ENCODE measurements around the gene NAPB. TPM values are rescaled to one million over a fixed set of nuclear protein-coding genes. Genes with fewer than 3 reads are reported as not detected.
"Not testable (repeated sequence)": the region's sequence is repeated elsewhere in the genome, so short reads cannot be mapped to it uniquely, and the experiment has no call there.

Gene NAPB
- total RNA-seq, 6 experiments from 2014 or later = 3.2 to 5.8 (median 4.9) TPM

DNA sequence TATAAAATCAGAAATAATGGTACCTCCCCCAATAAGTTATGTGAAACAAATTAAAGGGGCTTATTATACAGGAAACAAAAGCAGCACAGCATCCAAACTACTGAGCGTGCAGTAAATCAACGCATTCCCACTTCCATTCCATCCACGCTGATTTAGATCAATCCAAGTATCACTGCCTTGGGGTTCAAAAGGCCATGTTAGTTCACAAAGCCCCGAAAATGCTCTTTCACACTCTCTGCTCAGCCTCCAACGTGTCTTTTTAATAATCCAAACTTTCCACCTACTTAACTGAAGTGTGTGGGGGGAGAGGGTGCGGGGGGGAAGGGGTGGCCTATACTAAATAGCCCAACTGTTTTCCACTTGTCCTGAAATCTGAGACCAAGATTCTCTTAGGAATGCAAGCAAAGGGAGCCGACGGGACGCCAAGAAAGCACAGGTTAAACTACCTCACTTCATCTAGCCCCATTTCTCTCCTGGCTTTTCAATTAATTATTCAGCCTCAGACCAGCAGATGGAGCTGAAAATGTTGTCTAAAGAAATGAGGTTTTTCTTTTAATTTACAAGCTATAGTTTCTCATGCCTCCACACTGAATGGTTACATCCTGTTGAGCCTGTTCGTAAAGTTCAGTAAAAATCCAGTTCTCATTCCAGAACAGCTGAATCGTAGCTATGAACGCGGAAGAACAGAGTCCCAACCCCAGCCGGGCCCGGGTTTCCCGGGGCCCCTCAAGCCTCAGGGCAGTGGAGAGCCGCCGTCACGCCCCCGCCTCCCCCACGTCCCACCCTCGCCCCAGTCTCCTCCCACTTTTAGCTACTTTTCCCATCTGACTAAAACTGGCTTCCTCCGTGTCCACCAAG is 71.7 kb downstream of the NAPB start:
- intact Hi-C loops (cut with DNase I) = loop anchor here in 1 of 2 donors (10.0 kb wide), 1 partner anchor 255 kb away; the partner anchor contains the start of gene CST9
- 5% methylated on average over 23 of the region's 23 CpGs for WGBS (ENCODE audit: insufficient coverage, low coverage, low lambda C conversion rate, missing lambda C conversion rate)
- DNase-seq = peak in 2 of 3 donors; percentile 79 to 84

DNA sequence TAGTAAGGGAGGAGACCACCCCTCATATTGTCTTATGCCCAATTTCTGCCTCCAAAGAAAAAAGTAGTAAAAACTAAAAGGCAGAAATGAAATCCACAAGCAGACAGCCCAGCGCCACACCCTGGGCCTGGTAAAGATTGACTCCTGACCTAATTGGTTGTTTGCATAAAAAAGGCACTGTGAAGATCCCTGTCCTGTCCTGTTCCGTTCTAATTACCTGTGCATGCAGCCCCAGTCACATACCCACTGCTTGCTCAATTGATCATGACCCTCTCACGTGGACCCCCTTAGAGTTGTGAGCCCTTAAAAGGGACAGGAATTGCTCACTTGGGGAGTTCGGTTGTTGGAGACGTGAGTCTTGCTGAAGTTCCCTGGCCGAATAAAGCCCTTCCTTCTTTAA is 72.8 kb downstream of the NAPB start:
- 63% methylated on average over 2 of the region's 6 CpGs for WGBS (ENCODE audit: insufficient coverage, low coverage, low lambda C conversion rate, missing lambda C conversion rate)
- H3K27ac ChIP-seq, H3K9me3 ChIP-seq, H3K36me3 ChIP-seq, H3K27me3 ChIP-seq, DNase-seq, ATAC-seq, H3K4me3 ChIP-seq: not testable (repeated sequence)
- peaks cover 0 to 16% (median 3%) of the 10 kb centered on the region in 4 donors for H3K4me1 ChIP-seq
- intact Hi-C loops (cut with DNase I) = loop anchor here in 1 of 2 donors (10.0 kb wide), 1 partner anchor 256 kb away; the partner anchor contains the start of gene CST9

More for the DNA sequence above, 71.7 kb downstream of the NAPB start:
- H3K27ac ChIP-seq = peak overlapping the region; percentile 95 to 98 (median 96)
- no peak for TF ChIP-seq POLR2A (IDR thresholded peaks at IDR 0.05)
- TF ChIP-seq, protein P1, sequence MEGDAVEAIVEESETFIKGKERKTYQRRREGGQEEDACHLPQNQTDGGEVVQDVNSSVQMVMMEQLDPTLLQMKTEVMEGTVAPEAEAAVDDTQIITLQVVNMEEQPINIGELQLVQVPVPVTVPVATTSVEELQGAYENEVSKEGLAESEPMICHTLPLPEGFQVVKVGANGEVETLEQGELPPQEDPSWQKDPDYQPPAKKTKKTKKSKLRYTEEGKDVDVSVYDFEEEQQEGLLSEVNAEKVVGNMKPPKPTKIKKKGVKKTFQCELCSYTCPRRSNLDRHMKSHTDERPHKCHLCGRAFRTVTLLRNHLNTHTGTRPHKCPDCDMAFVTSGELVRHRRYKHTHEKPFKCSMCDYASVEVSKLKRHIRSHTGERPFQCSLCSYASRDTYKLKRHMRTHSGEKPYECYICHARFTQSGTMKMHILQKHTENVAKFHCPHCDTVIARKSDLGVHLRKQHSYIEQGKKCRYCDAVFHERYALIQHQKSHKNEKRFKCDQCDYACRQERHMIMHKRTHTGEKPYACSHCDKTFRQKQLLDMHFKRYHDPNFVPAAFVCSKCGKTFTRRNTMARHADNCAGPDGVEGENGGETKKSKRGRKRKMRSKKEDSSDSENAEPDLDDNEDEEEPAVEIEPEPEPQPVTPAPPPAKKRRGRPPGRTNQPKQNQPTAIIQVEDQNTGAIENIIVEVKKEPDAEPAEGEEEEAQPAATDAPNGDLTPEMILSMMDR (IDR thresholded peaks at IDR 0.05) = peak; percentile 43 to 47 (median 44)
- peak overlapping the region; percentile 91 to 98 (median 94) for H3K4me3 ChIP-seq
- ATAC-seq = peak; percentile 72 to 77 (median 76)
- no peaks in the 10 kb centered on the region for H3K9me3 ChIP-seq
- peaks cover 0 to 10% (median 3%) of the 10 kb centered on the region in 4 donors for H3K36me3 ChIP-seq
- H3K4me1 ChIP-seq = peaks cover 0 to 16% (median 3%) of the 10 kb centered on the region in 4 donors
- H3K27me3 ChIP-seq = no peaks in the 10 kb centered on the region

DNA sequence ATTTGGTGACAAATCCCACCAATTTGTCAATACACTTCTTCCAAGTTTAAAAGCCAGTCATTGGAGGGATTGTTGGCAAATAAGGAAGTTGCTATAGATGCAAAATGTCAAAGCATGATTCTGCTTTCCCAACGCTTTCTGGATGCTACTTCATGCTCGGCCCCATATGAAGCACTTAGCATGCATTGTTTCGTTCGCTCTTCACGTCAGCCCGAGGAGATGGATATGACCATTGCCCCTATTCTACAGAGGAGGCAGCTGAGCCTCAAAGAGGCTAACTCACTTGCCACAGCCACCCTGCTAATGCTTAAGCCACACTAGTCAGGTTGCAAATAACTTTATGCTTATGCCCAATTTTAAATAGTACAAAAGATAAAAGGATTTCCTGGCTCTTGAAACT is 73.5 kb downstream of the NAPB start:
- ATAC-seq (no peak), DNase-seq (no peak)
- H3K4me1 ChIP-seq = peaks cover 0 to 16% (median 3%) of the 10 kb centered on the region in 4 donors
- no peak for TF ChIP-seq POLR2A (IDR thresholded peaks at IDR 0.05)
- TF ChIP-seq, protein P1 (IDR thresholded peaks at IDR 0.05) = no peak
- H3K36me3 ChIP-seq = no peaks in the 10 kb centered on the region
- H3K9me3 ChIP-seq = no peaks in the 10 kb centered on the region
- H3K27ac ChIP-seq = no peak overlapping the region
- H3K4me3 ChIP-seq = no peak overlapping the region
- 63% methylated on average over 2 of the region's 6 CpGs for WGBS (ENCODE audit: insufficient coverage, low coverage, low lambda C conversion rate, missing lambda C conversion rate)
- intact Hi-C loops (cut with DNase I) = loop anchor here in 1 of 2 donors (10.0 kb wide), 1 partner anchor 257 kb away; the partner anchor contains the start of gene CST9
- H3K27me3 ChIP-seq = no peaks in the 10 kb centered on the region

DNA sequence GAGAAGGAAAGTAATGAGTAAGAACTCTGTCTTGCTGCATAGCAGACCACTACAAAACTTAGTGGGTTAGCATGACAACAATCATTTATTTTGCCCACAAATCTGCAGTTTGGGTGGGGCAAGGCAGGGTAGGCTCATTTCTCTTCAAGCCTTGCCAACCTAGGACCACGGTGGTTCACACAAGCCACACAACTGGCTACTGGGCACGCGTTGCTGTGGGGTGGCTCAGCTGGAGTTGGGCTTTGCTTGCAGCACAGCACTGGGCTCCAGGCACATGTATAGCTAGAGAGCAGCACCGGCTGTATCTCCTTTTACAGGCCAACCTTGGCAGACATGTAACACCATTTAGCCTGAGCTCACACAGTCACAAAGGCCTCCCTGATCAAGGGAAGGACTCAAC is 75.3 kb downstream of the NAPB start:
- DNase-seq (no peak), ATAC-seq (no peak)
- Histone ChIP-seq H3K4me1 (peaks cover 0 to 5% (median 2%) of the 10 kb centered on the region in 4 donors), H3K36me3 (no peaks in the 10 kb centered on the region), H3K4me3 (no peak overlapping the region), H3K9me3 (no peaks in the 10 kb centered on the region), H3K27me3 (no peaks in the 10 kb centered on the region), H3K27ac (no peak overlapping the region)
- intact Hi-C loops (cut with DNase I) = loop anchor here in 1 of 2 donors (10.0 kb wide), 1 partner anchor 259 kb away; the partner anchor contains the start of gene CST9
- TF ChIP-seq, protein P1 (IDR thresholded peaks at IDR 0.05) = no peak
- TF ChIP-seq POLR2A (IDR thresholded peaks at IDR 0.05) = no peak
- 60% methylated on average over 1 of the region's 4 CpGs for WGBS (ENCODE audit: insufficient coverage, low coverage, low lambda C conversion rate, missing lambda C conversion rate)

DNA sequence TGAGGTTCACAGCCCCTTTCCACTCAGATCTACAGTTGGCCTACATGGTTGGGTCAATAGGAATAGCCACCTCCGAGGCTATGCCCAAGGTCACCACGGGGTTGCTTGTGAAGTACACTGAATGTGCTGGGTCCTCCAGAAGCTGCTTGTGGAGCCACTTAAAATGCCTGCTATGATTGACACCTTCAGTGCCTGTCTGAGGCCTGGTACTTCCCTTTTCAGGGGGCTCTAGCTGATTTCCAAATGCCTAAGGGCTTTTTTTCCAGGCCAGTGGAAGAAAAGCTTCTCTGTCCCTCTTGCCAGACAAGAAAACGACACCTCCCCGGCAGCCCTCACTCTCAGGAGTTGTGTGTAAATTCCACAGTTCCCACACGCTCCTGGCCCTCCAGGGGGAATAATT is 77.0 kb downstream of the NAPB start:
- Histone ChIP-seq H3K4me3 (no peak overlapping the region), H3K36me3 (no peaks in the 10 kb centered on the region), H3K27ac (no peak overlapping the region), H3K4me1 (peaks cover 0 to 3% (median 1%) of the 10 kb centered on the region in 4 donors), H3K27me3 (no peaks in the 10 kb centered on the region), H3K9me3 (no peaks in the 10 kb centered on the region)
- ATAC-seq (no peak), DNase-seq (no peak)
- TF ChIP-seq, protein P1 (IDR thresholded peaks at IDR 0.05) = no peak
- TF ChIP-seq POLR2A (IDR thresholded peaks at IDR 0.05) = no peak
- intact Hi-C loops (cut with DNase I) = loop anchor here in 1 of 2 donors (10.0 kb wide), 1 partner anchor 260 kb away; the partner anchor contains the start of gene CST9
- 59% methylated on average over 5 of the region's 5 CpGs for WGBS (ENCODE audit: insufficient coverage, low coverage, low lambda C conversion rate, missing lambda C conversion rate)

Measured in right lobe of liver (tissue), 6 donors.